NB4 (cell line): ENCODE data around the gene HSD17B12.

Experiments used
- DNase-seq: peaks from one replicate; pipeline ENCODE4 v3.0.0; 2010; ENCODE audit warnings: low read depth
- H3K4me3 ChIP-seq: one replicate; pipeline ENCODE4 v1.5.1; 2011; ENCODE audit warnings: mild to moderate bottlenecking, low read depth, low read length, moderate library complexity
- MYC ChIP-seq: IDR thresholded peaks from 2 replicates; pipeline ENCODE4 v1.6.1; 2011; ENCODE audit warnings: low read depth, low read length
- POLR2A ChIP-seq: IDR thresholded peaks from 2 replicates; pipeline ENCODE4 v1.6.1; 2011; ENCODE audit warnings: mild to moderate bottlenecking; ENCODE audit not compliant: insufficient read length; ENCODE audit errors: extremely low read depth
- TF ChIP-seq, protein P1 (sequence below): IDR thresholded peaks from one replicate; pipeline ENCODE4 v1.5.1; 2012; ENCODE audit warnings: low read depth, low read length
- TF ChIP-seq, protein P2 (sequence below): IDR thresholded peaks from 2 replicates; pipeline ENCODE4 v1.6.1; 2011; ENCODE audit warnings: low read depth, low read length

The HSD17B12 gene

DNA sequence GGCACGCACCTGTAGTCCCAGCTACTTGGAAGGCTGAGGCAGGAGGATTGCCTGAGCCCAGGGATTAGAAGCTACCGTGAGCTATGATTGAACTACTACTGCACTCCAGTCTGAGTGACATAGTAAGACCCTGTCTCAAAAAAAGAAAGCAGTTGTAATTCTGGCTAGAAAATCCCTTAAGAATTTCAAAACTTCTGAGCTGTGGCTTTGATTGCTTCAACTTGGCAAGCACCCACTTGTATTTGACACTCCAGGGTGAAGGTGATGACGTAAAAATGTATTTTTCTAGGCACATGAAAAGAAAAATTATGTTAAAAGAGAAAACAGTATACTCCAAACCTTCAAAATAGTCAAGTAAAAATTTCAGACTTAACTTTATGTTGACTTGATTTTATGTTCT lies 176.5 kb downstream of the HSD17B12 start:
- H3K4me3 ChIP-seq: no peak overlapping the region
- no peak for DNase-seq
- TF ChIP-seq MYC: no peak
- TF ChIP-seq, protein P1, sequence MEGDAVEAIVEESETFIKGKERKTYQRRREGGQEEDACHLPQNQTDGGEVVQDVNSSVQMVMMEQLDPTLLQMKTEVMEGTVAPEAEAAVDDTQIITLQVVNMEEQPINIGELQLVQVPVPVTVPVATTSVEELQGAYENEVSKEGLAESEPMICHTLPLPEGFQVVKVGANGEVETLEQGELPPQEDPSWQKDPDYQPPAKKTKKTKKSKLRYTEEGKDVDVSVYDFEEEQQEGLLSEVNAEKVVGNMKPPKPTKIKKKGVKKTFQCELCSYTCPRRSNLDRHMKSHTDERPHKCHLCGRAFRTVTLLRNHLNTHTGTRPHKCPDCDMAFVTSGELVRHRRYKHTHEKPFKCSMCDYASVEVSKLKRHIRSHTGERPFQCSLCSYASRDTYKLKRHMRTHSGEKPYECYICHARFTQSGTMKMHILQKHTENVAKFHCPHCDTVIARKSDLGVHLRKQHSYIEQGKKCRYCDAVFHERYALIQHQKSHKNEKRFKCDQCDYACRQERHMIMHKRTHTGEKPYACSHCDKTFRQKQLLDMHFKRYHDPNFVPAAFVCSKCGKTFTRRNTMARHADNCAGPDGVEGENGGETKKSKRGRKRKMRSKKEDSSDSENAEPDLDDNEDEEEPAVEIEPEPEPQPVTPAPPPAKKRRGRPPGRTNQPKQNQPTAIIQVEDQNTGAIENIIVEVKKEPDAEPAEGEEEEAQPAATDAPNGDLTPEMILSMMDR: no peak
- TF ChIP-seq POLR2A: no peak
- TF ChIP-seq, protein P2, sequence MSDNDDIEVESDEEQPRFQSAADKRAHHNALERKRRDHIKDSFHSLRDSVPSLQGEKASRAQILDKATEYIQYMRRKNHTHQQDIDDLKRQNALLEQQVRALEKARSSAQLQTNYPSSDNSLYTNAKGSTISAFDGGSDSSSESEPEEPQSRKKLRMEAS: no peak

DNA sequence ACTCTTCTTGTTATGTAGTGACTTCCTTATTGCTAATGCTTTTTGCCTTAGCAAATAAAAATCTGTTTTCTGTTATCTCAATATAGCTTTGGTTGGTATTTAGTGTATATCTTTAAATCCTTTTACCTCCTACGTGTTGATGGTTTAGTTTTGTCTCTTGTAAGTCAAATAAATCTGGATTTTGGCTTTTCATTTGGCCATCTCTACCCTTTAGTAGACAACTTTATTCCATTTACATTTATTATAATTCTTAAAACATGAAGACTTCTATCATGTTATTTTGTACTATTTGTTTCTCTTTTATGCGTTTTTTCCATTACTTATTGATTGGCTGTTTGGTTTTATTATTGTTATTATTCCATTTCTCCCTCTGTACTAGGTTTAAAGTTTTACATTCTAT lies 180.6 kb downstream of the HSD17B12 start:
- DNase-seq: no peak
- no peak overlapping the region for H3K4me3 ChIP-seq
- TF ChIP-seq, protein P2: no peak
- TF ChIP-seq MYC: no peak
- TF ChIP-seq, protein P1: no peak
- no peak for TF ChIP-seq POLR2A

DNA sequence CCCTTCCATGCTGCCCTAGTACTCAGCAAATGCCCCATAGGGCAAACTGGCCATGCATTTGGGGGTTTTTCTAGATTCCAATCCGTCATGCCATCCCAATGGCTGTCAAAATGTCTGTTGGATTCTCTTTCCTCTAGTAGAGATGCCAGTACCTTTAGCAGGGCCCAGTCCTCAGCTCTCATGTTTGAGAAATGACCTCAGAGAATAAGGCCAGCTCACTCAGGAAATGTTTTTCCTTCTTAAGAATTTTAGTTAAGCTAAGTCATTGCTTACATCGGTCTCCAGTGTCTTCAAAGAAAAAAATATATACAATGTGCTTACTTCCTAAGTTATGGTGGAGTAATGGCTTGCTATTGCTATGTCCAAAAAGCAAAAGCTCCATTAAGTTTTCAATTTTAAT lies 186.0 kb downstream of the HSD17B12 start:
- no peak for DNase-seq
- no peak overlapping the region for H3K4me3 ChIP-seq
- TF ChIP-seq, protein P2: no peak
- TF ChIP-seq MYC: no peak
- TF ChIP-seq POLR2A: no peak
- TF ChIP-seq, protein P1: no peak

DNA sequence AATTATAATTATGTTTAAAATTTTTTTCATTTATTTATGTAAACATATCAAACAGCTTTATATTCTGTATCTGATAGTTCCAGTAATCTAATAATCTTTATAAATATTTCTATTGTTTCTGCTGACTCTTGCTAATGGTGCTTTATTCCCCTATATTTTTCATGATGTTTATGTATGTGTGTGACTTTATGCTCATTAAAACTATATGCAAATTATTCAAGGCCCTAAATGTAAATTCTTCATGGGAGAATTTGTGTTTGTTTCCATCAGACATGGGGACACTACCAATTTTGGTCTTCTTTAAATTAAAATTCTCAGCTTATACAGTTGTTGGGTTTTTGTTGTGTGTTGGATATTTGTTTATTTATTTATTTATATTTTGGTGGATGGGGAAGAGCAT lies 186.4 kb downstream of the HSD17B12 start:
- TF ChIP-seq, protein P2: no peak
- TF ChIP-seq MYC (no peak), POLR2A (no peak)
- TF ChIP-seq, protein P1: no peak

DNA sequence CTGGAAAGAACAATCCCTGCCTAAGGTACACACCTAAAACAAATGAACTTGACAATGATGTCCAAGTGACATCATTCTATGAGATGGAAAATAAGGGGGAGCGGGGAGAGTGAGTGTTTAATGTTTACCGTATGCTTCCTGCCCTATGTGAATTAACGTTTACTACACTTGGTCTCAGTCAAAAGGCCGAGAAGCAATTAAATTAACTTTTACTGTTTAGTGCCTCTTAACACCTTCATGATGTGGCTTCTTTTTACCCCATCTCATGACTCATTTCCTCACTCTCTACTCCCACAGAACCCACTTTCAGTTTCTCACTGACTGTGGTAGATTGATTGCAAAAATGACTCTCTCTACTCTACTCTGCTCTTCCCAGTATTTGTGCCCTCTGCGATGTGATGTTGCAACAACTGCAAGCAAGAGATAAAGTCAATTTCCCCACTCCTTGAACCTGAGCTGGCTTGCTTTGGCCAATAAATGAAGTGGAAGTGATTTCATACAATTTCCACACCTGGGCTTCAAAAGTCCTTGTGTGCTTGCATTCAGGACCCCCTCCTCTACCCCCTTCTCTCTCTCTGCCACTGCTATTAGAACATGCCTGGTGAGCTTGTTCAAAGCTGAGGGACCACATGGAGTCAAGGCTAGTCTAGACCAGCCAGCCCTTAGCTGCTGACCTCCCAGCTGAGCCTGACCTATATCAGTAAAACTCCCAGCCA lies 188.5 kb downstream of the HSD17B12 start:
- 0 out of 2 replicates have a peak, but pooled peaks have one; percentile 2 for TF ChIP-seq MYC
- TF ChIP-seq, protein P1: no peak
- TF ChIP-seq, protein P2: peak; percentile 57; the same call in 1 of the 2 replicates
- DNase-seq: peak; percentile 95
- no peak overlapping the region for H3K4me3 ChIP-seq

More for the DNA sequence above, 186.4 kb downstream of the HSD17B12 start:
- DNase-seq: no peak
- H3K4me3 ChIP-seq: no peak overlapping the region
